H9 (cell line): ENCODE measurements around the gene MAML3. TPM values are rescaled to one million over a fixed set of nuclear protein-coding genes. Genes with fewer than 3 reads are reported as not detected.

Experiments used
- DNase-seq: peaks from one replicate; pipeline ENCODE4 v3.0.0-alpha.2; 2017
- H2AFZ ChIP-seq: one replicate; pipeline ENCODE4 v1.6.1; 2013; ENCODE audit warnings: mild to moderate bottlenecking, low read length, control low read depth, moderate library complexity
- H2AK5ac ChIP-seq: 2 replicates; pipeline ENCODE4 v1.6.1; 2013; ENCODE audit warnings: low read length, control low read depth, mixed read lengths; ENCODE audit not compliant: insufficient read length
- H2BK120ac ChIP-seq: one replicate; pipeline ENCODE4 v1.6.1; 2013; ENCODE audit warnings: low read depth, mild to moderate bottlenecking, low read length, control low read depth, inconsistent platforms; ENCODE audit not compliant: poor library complexity, severe bottlenecking
- H2BK12ac ChIP-seq: 2 replicates; pipeline ENCODE4 v1.6.1; 2013; ENCODE audit warnings: low read length, control low read depth, mixed read lengths, low read depth; ENCODE audit not compliant: insufficient read length
- H2BK15ac ChIP-seq: 2 replicates; pipeline ENCODE4 v1.6.1; 2013; ENCODE audit warnings: low read depth, low read length, control low read depth
- H2BK20ac ChIP-seq: one replicate; pipeline ENCODE4 v1.6.1; 2013; ENCODE audit warnings: low read depth, mild to moderate bottlenecking, low read length, control low read depth, inconsistent platforms; ENCODE audit not compliant: poor library complexity, severe bottlenecking
- H2BK5ac ChIP-seq: 2 replicates; pipeline ENCODE4 v1.6.1; 2013; ENCODE audit warnings: low read length, control low read depth, mixed read lengths; ENCODE audit not compliant: insufficient read length
- H3K14ac ChIP-seq: 2 replicates; pipeline ENCODE4 v1.6.1; 2013; ENCODE audit warnings: low read length, control low read depth; ENCODE audit not compliant: insufficient read depth
- H3K18ac ChIP-seq: 2 replicates; pipeline ENCODE4 v1.6.1; 2013; ENCODE audit warnings: low read depth, mild to moderate bottlenecking, mixed read lengths, low read length, control low read depth; ENCODE audit not compliant: insufficient read length
- H3K23ac ChIP-seq: 2 replicates; pipeline ENCODE4 v1.6.1; 2013; ENCODE audit warnings: low read length, control low read depth, mixed read lengths, low read depth; ENCODE audit not compliant: insufficient read length
- H3K23me2 ChIP-seq: 2 replicates; pipeline ENCODE4 v1.6.1; 2013; ENCODE audit warnings: low read depth, mild to moderate bottlenecking, mixed read lengths, low read length, control low read depth; ENCODE audit not compliant: insufficient read length, poor library complexity, severe bottlenecking
- H3K27ac ChIP-seq: 2 replicates; pipeline ENCODE4 v1.5.1; 2013; ENCODE audit warnings: low read length, control low read depth, mixed read lengths, low read depth; ENCODE audit not compliant: insufficient read length
- H3K27me3 ChIP-seq: 2 replicates; pipeline ENCODE4 v1.6.1; 2013; ENCODE audit warnings: low read length, control low read depth, inconsistent platforms; ENCODE audit not compliant: insufficient read depth
- H3K4ac ChIP-seq: 2 replicates; pipeline ENCODE4 v1.6.1; 2013; ENCODE audit warnings: low read depth, mild to moderate bottlenecking, control low read depth, inconsistent platforms, low read length, moderate library complexity
- H3K4me1 ChIP-seq: 2 replicates; pipeline ENCODE4 v1.6.1; 2013; ENCODE audit warnings: low read length, control low read depth, inconsistent platforms; ENCODE audit not compliant: insufficient read depth
- H3K4me2 ChIP-seq: 2 replicates; pipeline ENCODE4 v1.6.1; 2013; ENCODE audit warnings: low read length, control low read depth, mixed read lengths; ENCODE audit not compliant: insufficient read length, insufficient read depth
- H3K56ac ChIP-seq: 2 replicates; pipeline ENCODE4 v1.6.1; 2013; ENCODE audit warnings: low read depth, mild to moderate bottlenecking, mixed read lengths, low read length, control low read depth; ENCODE audit not compliant: insufficient read length
- H3K79me1 ChIP-seq: 2 replicates; pipeline ENCODE4 v1.6.1; 2013; ENCODE audit warnings: low read depth, mild to moderate bottlenecking, moderate library complexity, low read length, control low read depth, inconsistent platforms; ENCODE audit not compliant: insufficient read depth, poor library complexity, severe bottlenecking
- H3K79me2 ChIP-seq: 2 replicates; pipeline ENCODE4 v1.6.1; 2013; ENCODE audit warnings: low read length, control low read depth, inconsistent platforms; ENCODE audit not compliant: insufficient read depth
- H3K9ac ChIP-seq: 2 replicates; pipeline ENCODE4 v1.6.1; 2013; ENCODE audit warnings: low read length, control low read depth, mixed read lengths; ENCODE audit not compliant: insufficient read length; ENCODE audit errors: extremely low read depth
- H3K9me3 ChIP-seq: one replicate; pipeline ENCODE4 v1.6.1; 2013; ENCODE audit warnings: low read depth, low read length, inconsistent platforms; ENCODE audit not compliant: control insufficient read depth
- H3T11ph ChIP-seq: one replicate; pipeline ENCODE4 v1.6.1; 2013; ENCODE audit warnings: mild to moderate bottlenecking, low read length, control low read depth, inconsistent platforms
- H4K20me1 ChIP-seq: one replicate; pipeline ENCODE4 v1.6.1; 2013; ENCODE audit not compliant: control insufficient read depth, insufficient read length, insufficient read depth
- H4K5ac ChIP-seq: 2 replicates; pipeline ENCODE4 v1.6.1; 2013; ENCODE audit warnings: low read depth, mild to moderate bottlenecking, mixed read lengths, low read length, control low read depth; ENCODE audit not compliant: insufficient read length
- H4K8ac ChIP-seq: replicated peaks from 2 replicates; pipeline ENCODE4 v1.6.1; 2013; ENCODE audit warnings: low read length, control low read depth, mixed read lengths, low read depth; ENCODE audit not compliant: insufficient read length
- H4K91ac ChIP-seq: 2 replicates; pipeline ENCODE4 v1.6.1; 2013; ENCODE audit warnings: low read depth, mild to moderate bottlenecking, moderate library complexity, mixed read lengths, low read length, control low read depth; ENCODE audit not compliant: insufficient read length
- H3K27ac Mint-ChIP-seq, 3 experiments: 2 replicates in 2 of 3; 3 replicates in 1 of 3; pipeline ENCODE4 v1.8.0; 2020 to 2021; ENCODE audit warnings: mixed read lengths in 3 of 3, mild to moderate bottlenecking in 1 of 3, moderate library complexity in 1 of 3
- H3K27me3 Mint-ChIP-seq: 2 replicates; pipeline ENCODE4 v1.8.0; 2021; ENCODE audit warnings: low read depth, mild to moderate bottlenecking, moderate library complexity, mixed read lengths
- H3K36me3 Mint-ChIP-seq, 3 experiments: 2 replicates in 2 of 3; 3 replicates in 1 of 3; pipeline ENCODE4 v1.8.0; 2020 to 2021; ENCODE audit warnings: low read depth in 3 of 3, mixed read lengths in 3 of 3; ENCODE audit not compliant: insufficient read depth in 1 of 3
- H3K4me1 Mint-ChIP-seq, 2 experiments: 2 replicates each; pipeline ENCODE4 v1.8.0; 2020; ENCODE audit warnings: mixed read lengths in 2 of 2
- H3K4me3 Mint-ChIP-seq, 2 experiments: 2 replicates in 1 of 2; 3 replicates in 1 of 2; pipeline ENCODE4 v1.8.0; 2020 to 2021; ENCODE audit warnings: mild to moderate bottlenecking in 2 of 2, mixed read lengths in 2 of 2, moderate library complexity in 1 of 2
- H3K9me3 Mint-ChIP-seq, 2 experiments: 2 replicates in 1 of 2; 3 replicates in 1 of 2; pipeline ENCODE4 v1.8.0; 2020; ENCODE audit warnings: mild to moderate bottlenecking in 2 of 2, mixed read lengths in 2 of 2, moderate library complexity in 1 of 2
- WGBS: extraction: QIAGEN DNeasy Blood & Tissue Kit; methylation state at CpG from one replicate; pipeline ENCODE4 v1.1.7; 2013; ENCODE audit warnings: missing lambda C conversion rate, low lambda C conversion rate, mixed read lengths; ENCODE audit not compliant: insufficient read length; ENCODE audit errors: extremely low coverage; 5-methylcytosine and 5-hydroxymethylcytosine counted together
- total RNA-seq: library from RNA; stranded (reverse); gene quantifications from 2 replicates; pipeline ENCODE4 v1.2.1, GENCODE V29; 2021
- TF ChIP-seq, protein P1 (sequence below): fragments of 200-600 bp; sonication (generic); conservative IDR thresholded peaks from 3 replicates; pipeline ENCODE4 v1.8.0; 2021; ENCODE audit warnings: antibody characterized with exemption, mild to moderate bottlenecking

MAML3 gene
- total RNA-seq, 1 experiment from 2014 or later, result 3.9 TPM

DNA sequence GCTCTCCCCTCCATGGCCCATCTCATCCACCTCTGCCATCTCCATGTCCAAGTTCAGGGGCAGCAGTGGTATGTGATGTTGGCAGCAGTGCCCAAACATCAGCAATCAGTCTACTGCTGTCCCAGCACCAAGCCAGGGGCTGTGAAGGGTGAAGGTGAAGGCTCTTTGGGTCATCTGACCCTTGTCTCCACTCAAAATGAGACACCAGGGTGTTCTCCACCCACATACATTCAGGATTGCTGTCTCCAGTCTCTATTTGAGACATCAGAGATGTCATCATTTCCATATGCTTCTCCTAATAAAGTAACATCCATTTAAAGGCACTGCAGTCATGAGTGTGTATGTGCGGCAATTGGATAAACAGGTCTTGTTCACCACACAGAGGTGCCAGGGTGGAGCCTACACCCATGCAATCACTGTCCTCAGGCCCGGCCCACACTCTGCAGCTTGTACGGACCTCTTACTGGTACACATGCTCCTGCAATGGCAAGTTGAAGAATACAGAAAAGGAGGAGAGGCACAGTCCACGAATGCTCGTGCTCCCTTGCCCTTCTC is 22.2 kb downstream of the MAML3 start:
- Histone ChIP-seq H3T11ph (no peak overlapping the region), H4K20me1 (no peaks in the 10 kb centered on the region), H2BK20ac (no peak overlapping the region), H4K91ac (no peak overlapping the region), H3K79me2 (no peaks in the 10 kb centered on the region), H3K23ac (no peak overlapping the region), H2BK15ac (no peak overlapping the region), H2AK5ac (no peak overlapping the region), H3K23me2 (no peaks in the 10 kb centered on the region), H2BK5ac (no peak overlapping the region), H2BK12ac (no peak overlapping the region), H3K4me2 (no peak overlapping the region), H3K14ac (no peak overlapping the region), H3K4me1 (peaks cover 15% of the 10 kb centered on the region), H3K4ac (no peak overlapping the region), H2AFZ (no peak overlapping the region), H3K9me3 (no peaks in the 10 kb centered on the region), H4K5ac (no peak overlapping the region), H3K27me3 (no peaks in the 10 kb centered on the region), H3K18ac (no peak overlapping the region), H3K27ac (no peak overlapping the region), H3K9ac (no peak overlapping the region), H3K56ac (no peak overlapping the region), H2BK120ac (no peak overlapping the region), H3K79me1 (no peaks in the 10 kb centered on the region), H4K8ac (no peak overlapping the region)
- peaks cover 20 to 28% of the 10 kb centered on the region in 2 experiments for H3K4me1 Mint-ChIP-seq
- H3K4me3 Mint-ChIP-seq, result no peak overlapping the region
- H3K9me3 Mint-ChIP-seq, result no peaks in the 10 kb centered on the region
- WGBS, result no CpG with 5 or more reads among the region's 5 CpGs
- H3K27me3 Mint-ChIP-seq, result no peaks in the 10 kb centered on the region
- no peaks in the 10 kb centered on the region for H3K36me3 Mint-ChIP-seq
- H3K27ac Mint-ChIP-seq, result peak overlapping the region in 1 of 3 experiments; percentile 27; a peak in 1 of 7 replicates
- TF ChIP-seq, protein P1, sequence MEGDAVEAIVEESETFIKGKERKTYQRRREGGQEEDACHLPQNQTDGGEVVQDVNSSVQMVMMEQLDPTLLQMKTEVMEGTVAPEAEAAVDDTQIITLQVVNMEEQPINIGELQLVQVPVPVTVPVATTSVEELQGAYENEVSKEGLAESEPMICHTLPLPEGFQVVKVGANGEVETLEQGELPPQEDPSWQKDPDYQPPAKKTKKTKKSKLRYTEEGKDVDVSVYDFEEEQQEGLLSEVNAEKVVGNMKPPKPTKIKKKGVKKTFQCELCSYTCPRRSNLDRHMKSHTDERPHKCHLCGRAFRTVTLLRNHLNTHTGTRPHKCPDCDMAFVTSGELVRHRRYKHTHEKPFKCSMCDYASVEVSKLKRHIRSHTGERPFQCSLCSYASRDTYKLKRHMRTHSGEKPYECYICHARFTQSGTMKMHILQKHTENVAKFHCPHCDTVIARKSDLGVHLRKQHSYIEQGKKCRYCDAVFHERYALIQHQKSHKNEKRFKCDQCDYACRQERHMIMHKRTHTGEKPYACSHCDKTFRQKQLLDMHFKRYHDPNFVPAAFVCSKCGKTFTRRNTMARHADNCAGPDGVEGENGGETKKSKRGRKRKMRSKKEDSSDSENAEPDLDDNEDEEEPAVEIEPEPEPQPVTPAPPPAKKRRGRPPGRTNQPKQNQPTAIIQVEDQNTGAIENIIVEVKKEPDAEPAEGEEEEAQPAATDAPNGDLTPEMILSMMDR, result no peak
- no peak for DNase-seq
